IMR-90 (cell line): Measurements from ENCODE around the gene SEMA4F. TPM values are rescaled to one million over a fixed set of nuclear protein-coding genes. Genes with fewer than 3 reads are reported as not detected.

Experiments
- ATAC-seq: fragments of 200-7000 bp; cut with Tn5 transposase; 2 replicates; pipeline ENCODE4 v1.9.1; 2020; ENCODE audit warnings: low read depth, mild to moderate bottlenecking, moderate library complexity
- BruUV-seq: library from RNA; stranded (reverse); fragments of 400-500 nt; replicated peaks from 2 replicates; lab custom pipeline; 2021; lab: Mats Ljungman, UMichigan
- CTCF ChIA-PET: fragments of 300-600 bp; formaldehyde crosslinking; extraction: SDS; loops from one replicate; lab custom pipeline; 2021; ENCODE audit warnings: antibody characterized with exemption; lab: Yijun Ruan, JAX
- POLR2A ChIA-PET: fragments of 300-600 bp; sonication (Branson Sonifier 250); formaldehyde crosslinking; loops from one replicate; lab custom pipeline; 2022; ENCODE audit warnings: antibody characterized with exemption; ENCODE audit not compliant: unreplicated experiment; lab: Charles Lee
- DNase-seq: peaks from one replicate; pipeline ENCODE4 v3.0.0; 2013
- H2AFZ ChIP-seq: replicated peaks from 2 replicates; pipeline ENCODE3; 2013; ENCODE audit warnings: low read length, mild to moderate bottlenecking; ENCODE audit not compliant: poor library complexity
- H2AK5ac ChIP-seq: 2 replicates; pipeline ENCODE4 v1.6.1; 2013; ENCODE audit warnings: low read depth, low read length, inconsistent platforms
- H2AK9ac ChIP-seq: replicated peaks from 2 replicates; pipeline ENCODE3; 2013; ENCODE audit warnings: mild to moderate bottlenecking, low read depth, low read length, moderate library complexity; ENCODE audit not compliant: poor library complexity
- H2BK120ac ChIP-seq: 2 replicates; pipeline ENCODE4 v1.6.1; 2013; ENCODE audit warnings: low read depth, low read length, inconsistent platforms
- H2BK15ac ChIP-seq: 3 replicates; pipeline ENCODE4 v1.6.1; 2013; ENCODE audit warnings: low read depth, low read length, inconsistent platforms
- H2BK20ac ChIP-seq: 2 replicates; pipeline ENCODE4 v1.6.1; 2013; ENCODE audit warnings: low read depth, mild to moderate bottlenecking, inconsistent platforms, low read length, moderate library complexity
- H2BK5ac ChIP-seq: 2 replicates; pipeline ENCODE4 v1.6.1; 2013; ENCODE audit warnings: mild to moderate bottlenecking, low read depth, low read length, inconsistent platforms; ENCODE audit not compliant: poor library complexity, severe bottlenecking
- H3K14ac ChIP-seq: replicated peaks from 2 replicates; pipeline ENCODE4 v1.6.1; 2013; ENCODE audit warnings: low read depth, low read length, inconsistent platforms
- H3K18ac ChIP-seq: 2 replicates; pipeline ENCODE4 v1.6.1; 2013; ENCODE audit warnings: low read depth, low read length, control low read depth
- H3K23ac ChIP-seq: 2 replicates; pipeline ENCODE4 v1.6.1; 2013; ENCODE audit warnings: low read depth, low read length, inconsistent platforms
- H3K27ac ChIP-seq: 2 replicates; pipeline ENCODE4 v1.5.1; 2013; ENCODE audit warnings: mild to moderate bottlenecking, control low read depth, low read length; ENCODE audit not compliant: insufficient read depth
- H3K27me3 ChIP-seq: 2 replicates; pipeline ENCODE4 v1.6.1; 2013; ENCODE audit warnings: low read length; ENCODE audit not compliant: control insufficient read depth, insufficient read depth
- H3K36me3 ChIP-seq: 2 replicates; pipeline ENCODE4 v1.6.1; 2013; ENCODE audit warnings: low read length, mixed read lengths; ENCODE audit not compliant: control insufficient read depth, insufficient read depth
- H3K4ac ChIP-seq: 2 replicates; pipeline ENCODE4 v1.6.1; 2013; ENCODE audit warnings: low read depth, low read length, inconsistent platforms
- H3K4me1 ChIP-seq: 2 replicates; pipeline ENCODE4 v1.6.1; 2013; ENCODE audit warnings: low read length, mixed read lengths; ENCODE audit not compliant: control insufficient read depth, insufficient read depth
- H3K4me2 ChIP-seq: 2 replicates; pipeline ENCODE4 v1.6.1; 2013; ENCODE audit warnings: low read depth, mild to moderate bottlenecking, control low read depth, low read length, moderate library complexity
- H3K4me3 ChIP-seq: 2 replicates; pipeline ENCODE4 v1.5.1; 2013; ENCODE audit warnings: low read depth, mild to moderate bottlenecking, control low read depth, low read length, moderate library complexity; ENCODE audit not compliant: insufficient read depth
- H3K56ac ChIP-seq: 2 replicates; pipeline ENCODE4 v1.6.1; 2013; ENCODE audit warnings: low read length, inconsistent platforms; ENCODE audit not compliant: insufficient read depth; ENCODE audit errors: extremely low read depth
- H3K79me1 ChIP-seq, 2 experiments: 2 replicates each; pipeline ENCODE4 v1.6.1; 2013; ENCODE audit warnings: low read length in 2 of 2, inconsistent platforms in 1 of 2, low read depth in 1 of 2
- H3K9ac ChIP-seq: 2 replicates; pipeline ENCODE4 v1.6.1; 2013; ENCODE audit warnings: low read depth, low read length, control low read depth
- H3K9me1 ChIP-seq: 2 replicates; pipeline ENCODE4 v1.6.1; 2013; ENCODE audit warnings: low read length, inconsistent platforms; ENCODE audit not compliant: insufficient read depth
- H3K9me3 ChIP-seq: 2 replicates; pipeline ENCODE4 v1.6.1; 2013; ENCODE audit warnings: low read length; ENCODE audit not compliant: control insufficient read depth, insufficient read depth
- H4K20me1 ChIP-seq: 2 replicates; pipeline ENCODE4 v1.6.1; 2013; ENCODE audit warnings: low read length, inconsistent platforms; ENCODE audit not compliant: insufficient read depth
- H4K5ac ChIP-seq: 2 replicates; pipeline ENCODE4 v1.6.1; 2013; ENCODE audit warnings: mild to moderate bottlenecking, low read depth, low read length, control low read depth
- H4K8ac ChIP-seq, 2 experiments: 2 replicates each; pipeline ENCODE4 v1.6.1; 2013; ENCODE audit warnings: low read depth in 2 of 2, low read length in 2 of 2, control low read depth in 1 of 2, inconsistent platforms in 1 of 2
- H4K91ac ChIP-seq: 2 replicates; pipeline ENCODE4 v1.6.1; 2013; ENCODE audit warnings: low read depth, low read length, inconsistent platforms; ENCODE audit not compliant: insufficient read depth
- BHLHE40 ChIP-seq: fragments of 150-350 bp; IDR thresholded peaks from 2 replicates; pipeline ENCODE4 v1.6.1; 2016; ENCODE audit warnings: mild to moderate bottlenecking, low read depth, low read length
- CEBPB ChIP-seq: IDR thresholded peaks from 2 replicates; pipeline ENCODE4 v1.6.1; 2012; ENCODE audit warnings: low read depth, low read length, improper control_type of control experiment
- CHD1 ChIP-seq: IDR thresholded peaks from 2 replicates; pipeline ENCODE4 v1.6.1; 2012; ENCODE audit warnings: low read depth, low read length, improper control_type of control experiment
- ELK1 ChIP-seq: fragments of 150-350 bp; IDR thresholded peaks from 2 replicates; pipeline ENCODE4 v1.6.1; 2016; ENCODE audit warnings: low read depth, mild to moderate bottlenecking, low read length, moderate library complexity, borderline replicate concordance
- FOS ChIP-seq: fragments of 150-350 bp; IDR thresholded peaks from 2 replicates; pipeline ENCODE4 v1.6.1; 2016; ENCODE audit warnings: low read depth, low read length
- MAFK ChIP-seq: IDR thresholded peaks from 2 replicates; pipeline ENCODE4 v1.6.1; 2012; ENCODE audit warnings: low read depth, low read length, improper control_type of control experiment
- MAZ ChIP-seq: IDR thresholded peaks from 2 replicates; pipeline ENCODE4 v1.6.1; 2012; ENCODE audit warnings: low read depth, mild to moderate bottlenecking, low read length, improper control_type of control experiment, moderate library complexity, borderline replicate concordance
- MXI1 ChIP-seq: IDR thresholded peaks from 2 replicates; pipeline ENCODE4 v1.6.1; 2012; ENCODE audit warnings: low read depth, mild to moderate bottlenecking, low read length, moderate library complexity, borderline replicate concordance
- NFE2L2 ChIP-seq: fragments of 150-350 bp; IDR thresholded peaks from 2 replicates; pipeline ENCODE4 v1.6.1; 2016; ENCODE audit warnings: low read depth, mild to moderate bottlenecking, low read length
- POLR2A ChIP-seq: IDR thresholded peaks from 2 replicates; pipeline ENCODE4 v1.6.1; 2012; ENCODE audit warnings: mild to moderate bottlenecking, low read depth, low read length
- RAD21 ChIP-seq: IDR thresholded peaks from 2 replicates; pipeline ENCODE4 v1.6.1; 2012; ENCODE audit warnings: low read length, improper control_type of control experiment
- RCOR1 ChIP-seq: IDR thresholded peaks from 2 replicates; pipeline ENCODE4 v1.6.1; 2012; ENCODE audit warnings: mild to moderate bottlenecking, low read length, improper control_type of control experiment; ENCODE audit not compliant: insufficient replicate concordance
- RFX5 ChIP-seq: IDR thresholded peaks from 2 replicates; pipeline ENCODE4 v1.8.0; 2012; ENCODE audit warnings: low read depth, mild to moderate bottlenecking, low read length, moderate library complexity
- SMC3 ChIP-seq: fragments of 150-350 bp; IDR thresholded peaks from 2 replicates; pipeline ENCODE4 v1.6.1; 2016; ENCODE audit warnings: low read depth, mild to moderate bottlenecking, antibody characterized with exemption, low read length, moderate library complexity
- WGBS, 2 experiments: methylation state at CpG; one replicate each; pipeline versions ENCODE4 v1.1.5 to v1.1.7; 2013; ENCODE audit warnings: missing lambda C conversion rate in 2 of 2; ENCODE audit not compliant: insufficient read length in 1 of 2; ENCODE audit errors: extremely low coverage in 2 of 2; 5-methylcytosine and 5-hydroxymethylcytosine counted together
- dilution Hi-C: fragments of 300-500 bp; cut with HindIII; formaldehyde crosslinking; loops from one replicate; pipeline ENCODE4 v1.14.3; 2018; ENCODE audit warnings: low sequenced_read_pairs; ENCODE audit not compliant: unreplicated experiment
- in situ Hi-C: fragments of 300-500 bp; cut with MboI; formaldehyde crosslinking; loops from 3 replicates; pipeline ENCODE4 v1.14.3; 2019; ENCODE audit warnings: low sequenced_read_pairs, inconsistent platforms, mixed read lengths
- intact Hi-C: fragments of 100-400 bp; cut with micrococcal nuclease; formaldehyde crosslinking; loops from 2 replicates; pipeline ENCODE4 v1.10.0; 2022
- polyA plus RNA-seq, 3 experiments: library from polyadenylated mRNA; depleted of rRNA; stranded (reverse); fragments of >200 nt; gene quantifications; 2 replicates each; pipeline ENCODE4 v1.2.3, GENCODE V29; 2012; ENCODE audit warnings: low replicate concordance in 1 of 3
- total RNA-seq: library from RNA; depleted of rRNA; stranded (reverse); fragments of >200 nt; gene quantifications from 2 replicates; pipeline ENCODE4 v1.2.3, GENCODE V29; 2012
- TF ChIP-seq, protein P1 (sequence below): fragments of 150-350 bp; IDR thresholded peaks from 2 replicates; pipeline ENCODE4 v1.6.1; 2017; ENCODE audit warnings: mild to moderate bottlenecking, antibody characterized with exemption, low read length, low read depth
- TF ChIP-seq, protein P2 (sequence below): conservative IDR thresholded peaks from 2 replicates; pipeline ENCODE4 v1.5.1; 2012; ENCODE audit warnings: mild to moderate bottlenecking, low read depth, low read length, improper control_type of control experiment

The SEMA4F gene
- total and polyA plus RNA-seq, 2 of the 4 experiments (the other 2 are of a cell fraction): 4.7 to 7.5 TPM

- H4K91ac ChIP-seq: no peak overlapping the region
- H3K9me3 ChIP-seq: no peaks in the 10 kb centered on the region
- no peaks in the 10 kb centered on the region; the same call in 1 of the 2 replicates for H3K9me1 ChIP-seq
- ChIA-PET CTCF (no interaction called here), POLR2A (no interaction called here)
- WGBS, 2 experiments: no CpG with 5 or more reads among the region's 3 CpGs
- H2AK9ac ChIP-seq: no peak overlapping the region
- no peak overlapping the region for H4K5ac ChIP-seq
- H4K20me1 ChIP-seq: no peaks in the 10 kb centered on the region
- H3K27ac ChIP-seq: no peak overlapping the region
- no peak overlapping the region for H2AK5ac ChIP-seq
- ATAC-seq: no peak
- H2BK20ac ChIP-seq: no peak overlapping the region
- no peak overlapping the region for H4K8ac ChIP-seq
- H2BK15ac ChIP-seq: no peak overlapping the region
- DNase-seq: no peak
- no peak overlapping the region for H3K4me3 ChIP-seq
- TF ChIP-seq, protein P1, sequence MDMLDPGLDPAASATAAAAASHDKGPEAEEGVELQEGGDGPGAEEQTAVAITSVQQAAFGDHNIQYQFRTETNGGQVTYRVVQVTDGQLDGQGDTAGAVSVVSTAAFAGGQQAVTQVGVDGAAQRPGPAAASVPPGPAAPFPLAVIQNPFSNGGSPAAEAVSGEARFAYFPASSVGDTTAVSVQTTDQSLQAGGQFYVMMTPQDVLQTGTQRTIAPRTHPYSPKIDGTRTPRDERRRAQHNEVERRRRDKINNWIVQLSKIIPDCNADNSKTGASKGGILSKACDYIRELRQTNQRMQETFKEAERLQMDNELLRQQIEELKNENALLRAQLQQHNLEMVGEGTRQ: no peak
- TF ChIP-seq CEBPB: no peak
- no peak for TF ChIP-seq SMC3
- no peak for TF ChIP-seq BHLHE40
- TF ChIP-seq CHD1: no peak
- TF ChIP-seq FOS: no peak
- no peak for TF ChIP-seq MAFK
- no peak for TF ChIP-seq POLR2A
- TF ChIP-seq, protein P2, sequence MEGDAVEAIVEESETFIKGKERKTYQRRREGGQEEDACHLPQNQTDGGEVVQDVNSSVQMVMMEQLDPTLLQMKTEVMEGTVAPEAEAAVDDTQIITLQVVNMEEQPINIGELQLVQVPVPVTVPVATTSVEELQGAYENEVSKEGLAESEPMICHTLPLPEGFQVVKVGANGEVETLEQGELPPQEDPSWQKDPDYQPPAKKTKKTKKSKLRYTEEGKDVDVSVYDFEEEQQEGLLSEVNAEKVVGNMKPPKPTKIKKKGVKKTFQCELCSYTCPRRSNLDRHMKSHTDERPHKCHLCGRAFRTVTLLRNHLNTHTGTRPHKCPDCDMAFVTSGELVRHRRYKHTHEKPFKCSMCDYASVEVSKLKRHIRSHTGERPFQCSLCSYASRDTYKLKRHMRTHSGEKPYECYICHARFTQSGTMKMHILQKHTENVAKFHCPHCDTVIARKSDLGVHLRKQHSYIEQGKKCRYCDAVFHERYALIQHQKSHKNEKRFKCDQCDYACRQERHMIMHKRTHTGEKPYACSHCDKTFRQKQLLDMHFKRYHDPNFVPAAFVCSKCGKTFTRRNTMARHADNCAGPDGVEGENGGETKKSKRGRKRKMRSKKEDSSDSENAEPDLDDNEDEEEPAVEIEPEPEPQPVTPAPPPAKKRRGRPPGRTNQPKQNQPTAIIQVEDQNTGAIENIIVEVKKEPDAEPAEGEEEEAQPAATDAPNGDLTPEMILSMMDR: no peak
- TF ChIP-seq NFE2L2: no peak
- TF ChIP-seq RFX5: no peak
- TF ChIP-seq ELK1: no peak
- TF ChIP-seq MAZ: no peak
- TF ChIP-seq RAD21: no peak
- no peak for TF ChIP-seq MXI1
- TF ChIP-seq RCOR1: no peak
- no peak overlapping the region for H3K23ac ChIP-seq
- H3K79me1 ChIP-seq: no peaks in the 10 kb centered on the region
- peaks cover 5% of the 10 kb centered on the region for H3K27me3 ChIP-seq
- no peak overlapping the region for H3K4ac ChIP-seq
- no peak overlapping the region for H2AFZ ChIP-seq
- in situ Hi-C loops (no loop called here), dilution Hi-C loops (no loop called here), intact Hi-C loops (no loop called here)
- no TSS peak for BruUV-seq
- H2BK5ac ChIP-seq: no peak overlapping the region
- no peak overlapping the region for H3K56ac ChIP-seq
- no peak overlapping the region for H2BK120ac ChIP-seq
- H3K14ac ChIP-seq: no peak overlapping the region
- H3K4me1 ChIP-seq: no peaks in the 10 kb centered on the region
- no peak overlapping the region for H3K4me2 ChIP-seq
- no peak overlapping the region for H3K9ac ChIP-seq
- H3K18ac ChIP-seq: no peak overlapping the region
- no peaks in the 10 kb centered on the region for H3K36me3 ChIP-seq
These were observed 25.4 kb upstream of the SEMA4F start for GRCh38 chr2:74628538-74629105.
